ENCODE measurements around the gene UQCRH.

Gene UQCRH

DNA sequence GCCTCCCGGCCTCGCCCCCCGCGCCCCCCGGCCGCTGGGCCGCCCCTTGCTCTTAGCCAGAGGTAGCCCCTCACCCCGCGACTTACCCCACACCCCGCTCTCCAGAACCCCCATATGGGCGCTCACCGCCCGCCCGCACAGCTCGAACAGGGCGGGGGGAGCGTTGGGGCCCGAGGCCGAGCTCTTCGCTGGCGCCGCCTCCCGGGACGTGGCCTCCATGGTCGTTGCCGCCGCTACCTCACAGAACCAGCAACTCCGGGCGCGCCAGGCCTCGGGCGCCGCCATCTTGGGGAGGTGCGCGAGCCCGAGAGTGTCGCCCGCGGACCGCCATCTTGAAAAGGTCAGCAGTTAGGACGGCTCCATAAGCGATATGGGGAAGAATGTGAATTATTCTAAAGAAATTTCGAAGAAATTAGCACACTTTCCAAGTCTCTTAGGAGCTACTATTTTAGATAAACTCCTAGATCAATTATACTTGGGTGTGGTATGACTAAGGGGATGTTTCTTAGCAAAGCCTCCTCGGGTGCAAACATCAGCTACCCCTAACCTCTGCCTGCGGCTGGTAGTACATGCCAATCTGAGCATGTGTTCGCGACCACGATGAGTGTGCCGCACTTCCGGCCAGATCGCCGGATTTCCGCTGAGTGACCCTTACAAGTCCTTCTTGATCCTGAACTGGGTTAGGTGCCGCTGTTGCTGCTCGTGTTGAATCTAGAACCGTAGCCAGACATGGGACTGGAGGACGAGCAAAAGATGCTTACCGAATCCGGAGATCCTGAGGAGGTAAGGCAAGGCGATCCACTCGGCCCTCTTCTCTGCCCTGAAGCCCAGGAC, at the start of gene UQCRH, which contains the start of gene LRRC41:
TSS of gene UQCRH (plus strand) at position 661 of the 834 bp plus-strand sequence. CDS start at position 730, 69 bp downstream.
TSS of gene LRRC41 (minus strand) at position 579 of the 834 bp plus-strand sequence. CDS start at position 285, 294 bp downstream.
- peak; percentile 88 for DNase-seq

DNA sequence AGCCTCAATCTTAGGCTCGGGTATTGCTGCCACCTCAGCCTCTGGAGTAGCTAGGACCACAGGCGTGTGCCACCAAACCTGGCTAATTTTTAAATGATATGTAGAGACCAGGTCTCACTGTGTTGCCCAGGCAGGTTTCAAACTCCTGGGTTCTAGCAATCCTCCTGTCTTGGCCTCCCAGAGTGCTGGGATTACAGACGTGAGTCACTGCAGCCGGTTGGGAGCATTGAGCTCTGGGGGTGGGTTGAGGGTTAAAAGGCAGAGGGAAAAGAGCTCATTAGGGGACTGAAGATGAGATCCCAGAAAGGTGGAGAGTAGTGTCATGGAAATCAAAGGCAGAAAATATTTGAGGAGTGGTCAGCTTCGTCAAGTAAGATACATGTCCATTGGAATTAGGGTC, 48.8 kb upstream of the UQCRH start:
- no peak for DNase-seq

DNA sequence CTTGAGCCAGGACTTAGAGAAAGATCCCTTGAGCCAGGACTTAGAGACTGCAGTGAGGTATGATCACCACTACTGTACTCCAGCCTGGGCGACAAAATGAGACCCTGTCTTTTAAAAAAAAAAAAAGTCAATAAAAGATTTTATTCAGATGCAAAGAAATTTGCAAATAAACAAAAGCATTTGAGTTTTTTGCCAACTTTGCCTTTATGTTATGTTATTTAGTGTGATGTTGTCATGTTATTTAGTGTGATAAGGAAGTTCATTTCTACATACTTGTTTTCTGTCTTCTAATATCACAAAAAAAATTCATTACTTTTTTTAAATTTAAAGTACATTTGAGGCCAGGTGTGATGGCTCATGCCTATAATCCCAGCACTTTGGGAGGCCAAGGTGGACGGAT, 47.0 kb upstream of the UQCRH start:
- no peak for DNase-seq

DNA sequence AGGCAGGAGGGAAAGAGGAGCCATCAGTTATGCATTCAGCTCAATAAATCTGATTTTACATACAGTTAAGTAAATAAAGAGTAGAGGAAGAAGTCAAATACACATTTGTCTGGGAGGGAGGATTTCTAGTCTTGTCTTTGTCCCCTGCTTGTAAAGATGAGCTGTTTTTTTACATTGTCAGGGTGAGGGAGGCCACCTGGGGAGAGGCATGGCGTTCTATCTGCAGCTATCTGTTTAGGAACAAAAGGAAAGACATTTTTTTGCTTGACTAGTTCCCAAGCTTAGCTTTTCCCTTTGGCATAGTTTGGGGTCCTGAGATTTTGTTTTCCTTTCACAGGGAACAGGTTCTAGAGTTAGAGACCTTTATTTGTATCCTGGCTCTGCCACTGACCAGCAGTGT, 41.0 kb upstream of the UQCRH start:
- no peak for DNase-seq

DNA sequence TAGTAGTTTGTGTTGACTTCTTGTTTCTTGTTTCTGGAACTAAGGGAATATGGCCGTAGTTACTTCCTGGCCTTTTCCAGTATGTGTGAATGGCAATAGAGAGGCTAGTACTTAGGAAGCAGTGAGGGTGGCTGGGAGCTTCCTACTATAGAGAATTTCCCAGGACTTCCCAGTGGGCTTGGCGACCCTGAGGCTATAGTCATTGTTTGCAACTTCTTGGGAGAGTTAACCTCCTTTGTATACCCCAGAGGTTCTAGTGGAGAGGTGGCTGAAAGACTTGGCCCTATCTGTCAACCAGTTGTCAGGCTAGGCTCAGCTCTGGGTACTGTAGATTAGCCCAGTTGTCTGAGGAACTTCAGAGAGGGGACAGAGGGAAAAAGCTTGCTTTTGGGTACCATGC, 40.4 kb upstream of the UQCRH start:
- no peak for DNase-seq

DNA sequence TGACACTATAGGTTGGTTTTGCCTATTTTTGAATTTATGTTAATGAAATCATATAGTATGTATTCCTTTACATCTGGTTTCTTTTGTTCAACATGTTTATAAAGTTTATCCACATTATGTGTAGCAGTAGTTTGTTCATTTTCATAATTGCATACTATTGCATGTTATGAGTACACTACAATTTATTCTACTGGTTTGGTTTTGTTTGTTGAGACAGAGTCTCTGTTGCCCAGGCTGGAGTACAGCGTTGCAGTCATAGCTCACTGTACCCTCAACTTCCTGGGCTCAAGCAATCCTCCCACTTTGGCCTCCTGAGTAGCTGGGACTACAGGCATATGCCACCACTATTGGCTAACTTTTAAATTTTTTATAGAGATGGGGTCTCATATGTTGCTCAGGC, 34.9 kb upstream of the UQCRH start:
- DNase-seq = no peak

DNA sequence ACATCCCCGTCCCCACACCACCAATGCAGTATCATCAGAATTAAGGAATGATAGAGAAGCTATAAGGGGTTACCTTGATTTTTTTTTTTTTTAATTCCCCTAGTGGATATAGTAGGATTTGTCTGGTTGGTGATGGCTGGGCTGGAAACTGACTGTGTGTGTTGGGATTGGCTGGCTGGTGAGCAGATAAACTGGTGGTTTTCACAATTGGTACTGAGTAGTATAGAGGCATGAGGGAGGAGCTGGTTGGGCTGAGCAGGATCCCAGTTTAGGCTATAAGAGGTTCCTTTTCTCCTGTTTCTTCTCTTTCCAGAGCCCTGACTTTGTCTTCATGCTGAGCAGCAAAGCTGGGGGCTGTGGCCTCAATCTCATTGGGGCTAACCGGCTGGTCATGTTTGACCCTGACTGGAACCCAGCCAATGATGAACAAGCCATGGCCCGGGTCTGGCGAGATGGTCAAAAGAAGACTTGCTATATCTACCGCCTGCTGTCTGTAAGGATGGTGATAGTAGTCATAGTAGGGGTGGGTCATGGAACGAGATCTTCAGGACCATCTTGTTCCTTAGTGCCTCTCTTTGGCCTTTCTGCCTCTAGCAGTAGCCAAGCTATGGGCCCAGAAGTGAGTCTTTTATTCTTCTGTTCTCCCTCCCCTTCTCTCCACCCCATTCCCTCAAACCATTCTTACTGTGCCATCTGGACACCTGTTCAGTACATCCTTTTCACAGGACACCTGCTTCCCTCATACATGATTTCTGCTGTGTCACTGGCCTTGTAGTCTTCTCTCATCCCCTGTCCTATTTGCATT, 29.1 kb upstream of the UQCRH start:
- no peak for DNase-seq

DNA sequence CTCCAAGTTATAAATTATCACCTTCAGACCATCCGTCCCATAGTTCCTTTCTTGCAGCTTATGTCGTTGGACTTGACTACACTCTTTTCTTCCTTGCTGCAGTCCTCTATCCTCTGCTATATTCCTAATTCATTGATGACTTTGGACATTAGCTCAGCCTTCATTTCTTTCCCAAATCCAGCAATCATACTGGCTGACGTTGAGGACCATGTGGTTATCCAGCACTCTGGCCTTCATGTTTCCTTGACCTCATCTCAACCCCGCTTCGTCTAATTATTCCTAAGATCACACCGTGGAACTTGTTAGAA, 28.5 kb upstream of the UQCRH start:
- no peak for DNase-seq

DNA sequence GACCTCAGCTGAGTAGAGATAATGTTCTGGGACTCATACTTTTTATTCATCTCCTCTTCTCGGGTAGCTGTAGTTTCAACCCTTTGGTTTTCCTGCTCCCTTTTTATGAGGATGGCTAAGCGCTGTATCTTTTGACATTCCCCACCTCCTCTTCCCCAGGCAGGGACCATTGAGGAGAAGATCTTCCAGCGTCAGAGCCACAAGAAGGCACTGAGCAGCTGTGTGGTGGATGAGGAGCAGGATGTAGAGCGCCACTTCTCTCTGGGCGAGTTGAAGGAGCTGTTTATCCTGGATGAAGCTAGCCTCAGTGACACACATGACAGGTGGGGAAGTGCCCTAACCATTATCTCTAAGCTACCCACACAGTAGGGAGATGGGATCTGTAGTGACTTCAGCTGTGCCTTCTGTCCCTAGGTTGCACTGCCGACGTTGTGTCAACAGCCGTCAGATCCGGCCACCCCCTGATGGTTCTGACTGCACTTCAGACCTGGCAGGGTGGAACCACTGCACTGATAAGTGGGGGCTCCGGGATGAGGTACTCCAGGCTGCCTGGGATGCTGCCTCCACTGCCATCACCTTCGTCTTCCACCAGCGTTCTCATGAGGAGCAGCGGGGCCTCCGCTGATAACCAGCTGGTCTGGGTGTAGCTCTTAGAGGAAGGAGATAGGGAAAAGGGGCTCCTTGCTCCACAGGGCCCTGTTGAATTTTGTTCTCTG, 25.7 kb upstream of the UQCRH start:
- no peak for DNase-seq

DNA sequence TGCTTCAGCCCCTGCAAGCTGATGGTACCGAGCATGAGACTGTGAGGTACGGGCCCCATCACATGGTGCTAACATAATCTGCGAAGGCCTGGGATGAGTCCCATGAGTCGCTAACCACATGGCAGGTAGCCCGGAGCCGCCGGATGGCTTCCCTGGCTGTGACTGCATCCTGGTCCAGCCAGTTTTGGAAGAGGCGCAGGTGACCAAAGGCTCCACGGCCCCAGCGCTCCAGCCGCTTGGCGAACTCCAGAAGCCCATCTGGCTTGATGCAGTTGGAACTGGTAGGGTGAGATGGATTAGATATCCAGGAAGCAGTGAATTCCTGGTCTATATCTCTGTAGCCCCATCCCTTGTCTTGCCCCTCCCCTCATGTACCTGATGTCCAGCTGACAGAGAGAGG, 24.7 kb upstream of the UQCRH start:
- no peak for DNase-seq

DNA sequence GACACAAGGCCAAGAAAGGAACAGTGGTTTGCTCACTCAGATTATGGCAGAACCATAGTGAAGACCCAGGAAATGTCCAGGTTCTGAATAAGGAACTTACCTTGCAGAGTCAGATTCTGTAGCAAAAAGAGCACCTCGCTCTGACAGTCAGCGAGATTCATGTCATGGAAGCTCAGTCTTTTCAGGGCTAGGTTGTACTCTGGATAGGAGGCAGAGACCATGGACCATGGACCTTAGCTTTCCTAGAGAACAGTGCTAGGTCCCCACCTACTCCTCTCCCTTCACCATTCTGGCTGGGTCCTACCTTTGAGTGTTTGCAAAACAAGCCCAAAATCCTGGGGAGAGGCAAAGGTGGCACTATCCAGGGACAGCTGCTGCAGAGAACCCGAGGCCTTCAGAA, 23.4 kb upstream of the UQCRH start:
- DNase-seq = no peak

DNA sequence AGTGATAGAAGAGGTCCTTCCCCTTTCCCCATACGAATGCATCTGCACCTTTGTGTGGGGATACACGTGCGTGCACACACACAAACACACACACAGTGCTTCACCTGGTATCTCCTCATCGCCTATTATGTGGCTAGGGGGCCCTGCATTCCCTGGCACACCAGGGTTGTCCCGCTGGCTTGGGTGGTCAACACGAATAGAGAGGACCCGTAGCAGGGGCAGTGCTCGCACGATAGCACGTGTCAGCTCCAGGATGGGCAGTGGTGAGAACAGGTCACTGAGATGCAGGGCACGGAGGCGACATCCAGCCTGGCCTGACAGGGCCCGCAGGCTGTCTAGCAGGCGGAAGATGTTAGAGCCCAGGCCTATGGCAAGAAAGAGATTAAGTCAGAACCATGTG, 22.5 kb upstream of the UQCRH start:
- DNase-seq = no peak

DNA sequence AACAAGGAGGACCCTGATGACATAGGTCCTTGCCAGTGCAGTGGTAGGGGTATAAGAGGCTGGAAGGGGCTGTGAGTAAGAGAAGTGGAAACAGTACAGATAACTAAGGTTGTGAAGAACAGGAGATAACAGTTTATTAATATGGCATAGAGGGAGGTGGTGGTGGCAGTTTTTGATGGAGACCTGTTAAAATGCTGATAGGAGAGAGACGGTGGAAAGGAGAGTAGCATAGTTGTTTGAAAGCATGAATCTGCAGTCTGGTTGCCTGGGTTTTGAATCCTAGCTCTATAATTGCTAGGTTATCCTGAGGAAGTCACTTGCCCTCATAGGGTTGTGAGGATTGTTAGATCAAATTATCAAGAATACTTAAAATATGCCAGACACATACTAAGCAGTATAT, 19.4 kb upstream of the UQCRH start:
- DNase-seq = no peak

DNA sequence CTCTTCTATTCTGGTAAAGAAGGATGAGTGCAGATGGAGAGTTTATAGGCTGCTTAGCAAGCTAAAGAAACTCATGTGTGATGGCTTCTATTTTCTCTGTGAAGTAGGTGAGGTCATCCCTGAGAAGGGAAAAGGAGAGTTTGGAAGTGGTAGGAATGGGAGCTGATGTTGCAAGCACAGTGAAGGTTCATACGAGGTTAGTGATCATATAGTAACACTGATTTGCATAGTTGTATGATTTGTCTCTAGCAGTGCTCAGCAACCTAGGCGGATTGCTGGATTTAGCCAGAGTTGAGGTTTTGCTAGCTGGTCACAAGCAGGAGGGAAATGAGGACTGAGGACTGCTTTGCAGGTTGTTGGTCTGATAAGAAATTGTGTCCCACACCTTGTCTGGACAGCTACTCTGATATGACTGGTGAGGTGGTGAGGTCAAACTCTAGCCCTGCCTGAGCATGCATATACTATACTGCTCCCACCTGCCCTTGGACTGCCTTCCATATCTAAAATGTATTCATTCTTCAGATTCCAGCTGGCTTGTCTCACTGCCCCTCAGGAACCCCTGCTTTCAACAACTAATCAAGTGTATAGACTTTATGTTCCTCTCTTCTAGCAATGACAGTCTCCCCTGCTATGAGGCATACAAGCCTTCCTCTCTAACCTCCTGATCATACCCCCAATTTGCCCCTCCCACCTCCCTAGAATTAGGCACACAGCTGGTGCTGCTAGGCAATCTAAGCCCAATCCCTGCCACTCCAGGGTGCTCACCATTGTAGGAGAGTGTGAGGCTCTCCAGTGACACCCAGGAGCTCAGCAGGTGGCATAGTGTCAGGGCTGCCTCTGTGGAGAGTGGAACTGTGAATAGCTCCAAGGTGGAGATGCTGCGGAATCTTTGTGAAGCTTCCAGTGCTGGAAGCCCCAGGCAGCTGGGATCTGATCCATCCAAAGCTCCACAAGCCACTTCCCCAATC, 18.6 kb upstream of the UQCRH start:
- DNase-seq = no peak

DNA sequence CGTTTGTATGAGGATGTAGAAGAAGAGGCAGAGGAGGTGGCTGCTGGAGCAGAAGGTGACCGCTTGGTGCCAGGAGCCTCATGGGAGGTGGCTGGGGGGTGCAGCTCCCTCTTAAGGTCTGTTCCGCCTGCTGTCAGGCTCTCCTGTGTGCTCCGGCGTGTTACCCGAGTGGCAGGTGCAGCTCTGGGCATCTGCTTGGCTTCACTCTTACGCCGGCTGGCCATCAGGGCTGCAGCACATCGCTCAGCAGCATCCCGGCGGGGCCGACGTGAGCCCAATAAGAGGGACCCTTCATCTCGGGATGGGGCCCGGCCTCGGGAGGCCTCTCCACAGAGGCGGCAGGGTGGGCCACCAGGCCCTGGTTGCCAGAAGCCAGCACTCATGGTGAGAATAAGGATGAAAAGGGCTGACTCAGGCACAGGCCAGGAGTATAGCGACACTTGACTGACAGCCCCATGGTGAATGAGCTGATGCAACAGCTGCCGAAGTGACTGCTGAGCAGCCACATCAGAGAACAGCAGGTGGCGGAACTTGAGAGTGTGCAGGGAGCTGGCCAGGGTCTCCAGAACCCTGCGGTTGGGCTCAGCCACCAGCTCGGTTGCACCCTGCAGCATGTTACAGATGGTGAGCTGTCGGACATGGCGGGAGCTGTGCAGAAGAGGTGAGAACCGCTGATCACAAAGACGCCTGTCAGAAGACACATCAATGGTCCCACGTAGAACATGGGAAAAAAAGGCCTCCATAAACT, 17.6 kb upstream of the UQCRH start:
- DNase-seq = no peak

DNA sequence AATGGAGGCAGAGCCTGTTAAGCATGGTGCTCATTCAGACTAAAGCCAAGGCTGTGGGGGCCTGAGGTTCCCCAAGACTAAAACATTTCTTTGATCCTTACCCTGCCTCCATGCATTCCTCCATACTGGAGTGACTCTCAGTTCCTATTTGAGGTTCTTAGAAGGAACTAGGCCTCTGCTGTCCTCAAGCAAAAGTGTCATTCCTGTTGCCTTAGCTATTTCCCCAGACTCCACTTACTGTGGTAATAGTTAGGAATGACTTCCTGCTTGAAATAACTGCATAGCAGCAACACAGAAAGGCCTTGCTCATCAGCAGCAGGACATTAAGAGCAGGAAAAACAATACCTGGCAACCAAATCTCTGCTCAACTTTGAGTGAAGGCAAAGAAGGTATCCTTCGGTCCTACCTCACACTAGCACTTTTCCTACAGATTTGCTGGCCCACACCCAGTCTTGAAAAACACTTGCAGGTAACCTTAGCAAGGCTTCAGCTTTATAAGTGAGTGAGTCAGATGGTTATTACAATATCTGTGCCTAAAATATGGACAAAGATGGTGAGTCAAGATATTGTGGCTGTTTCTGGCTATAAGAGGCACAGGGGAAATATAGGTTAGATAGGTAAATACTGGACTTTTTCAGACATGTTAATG, 14.9 kb upstream of the UQCRH start:
- no peak for DNase-seq

DNA sequence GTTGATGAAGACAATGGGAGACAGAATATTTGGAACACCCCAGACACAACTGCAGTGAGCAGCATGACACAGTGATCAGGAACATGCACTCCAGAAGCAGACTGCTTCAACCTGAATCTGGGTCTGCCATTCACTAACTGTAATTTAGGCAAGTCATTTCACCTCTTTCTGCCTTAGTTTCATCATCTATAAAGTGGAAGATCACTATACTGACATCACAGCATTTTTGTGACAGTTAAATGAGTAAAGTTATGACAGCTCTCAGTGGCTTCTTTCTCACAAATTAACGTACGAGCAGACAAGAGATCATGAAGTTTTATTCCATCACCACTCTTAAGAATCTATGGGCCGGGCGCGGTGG, 14.4 kb upstream of the UQCRH start:
- no peak for DNase-seq

DNA sequence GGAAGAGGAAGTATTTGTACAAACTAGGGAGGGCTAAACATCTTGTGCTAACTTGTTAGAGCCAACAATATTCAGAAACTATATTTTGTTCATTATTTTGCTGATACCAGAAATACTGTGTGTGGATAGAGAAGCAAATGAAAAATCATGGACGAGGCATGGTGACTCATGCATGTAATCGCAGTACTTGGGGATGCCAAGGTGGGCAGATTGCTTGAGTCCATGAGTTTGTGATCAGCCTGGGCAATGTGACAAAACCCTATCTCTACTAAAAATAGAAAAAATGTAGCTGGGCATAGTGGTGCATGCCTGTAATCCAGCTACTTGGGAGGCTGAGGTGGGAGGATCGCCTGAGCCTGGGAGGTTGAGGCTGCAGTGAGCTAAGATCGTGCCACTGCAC, 13.5 kb upstream of the UQCRH start:
- no peak for DNase-seq

DNA sequence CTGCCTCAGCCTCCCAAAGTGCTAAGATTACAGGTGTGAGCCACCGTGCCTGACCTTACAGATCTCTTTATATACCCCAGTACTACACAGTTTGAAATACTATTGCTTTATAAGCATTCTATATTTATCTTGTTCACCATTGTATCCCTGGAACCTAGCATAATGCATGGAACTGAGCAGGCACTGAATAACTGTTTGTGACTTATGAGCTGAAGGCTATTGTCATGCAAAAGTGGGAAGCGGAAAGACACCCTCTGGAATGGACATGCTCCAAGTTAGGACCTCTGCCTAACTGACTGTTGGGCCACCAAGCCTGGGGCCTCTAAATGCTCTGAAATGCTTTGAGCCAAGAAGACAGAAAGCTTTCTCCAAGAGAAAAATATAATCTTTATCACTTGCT, 8.2 kb upstream of the UQCRH start:
- DNase-seq = no peak

DNA sequence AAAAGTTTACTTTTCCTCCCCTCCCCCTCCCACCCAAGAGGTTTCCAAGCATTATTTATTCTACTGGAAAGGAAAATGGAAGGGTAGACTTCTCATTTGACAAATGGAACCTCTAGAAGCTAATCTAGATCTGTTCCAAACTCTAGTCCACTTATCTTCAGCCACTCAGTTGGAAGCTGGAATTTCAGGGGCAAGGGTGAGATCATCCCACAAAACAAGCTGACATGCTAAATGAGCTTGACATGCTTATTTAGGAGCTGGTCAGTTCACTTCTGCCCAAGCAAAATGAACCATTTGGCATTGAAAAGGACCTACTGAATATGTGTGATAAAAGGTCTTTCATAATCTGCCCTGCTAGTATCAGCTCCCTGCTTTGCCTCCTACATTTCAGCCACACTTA, 5.1 kb upstream of the UQCRH start:
- DNase-seq = no peak

DNA sequence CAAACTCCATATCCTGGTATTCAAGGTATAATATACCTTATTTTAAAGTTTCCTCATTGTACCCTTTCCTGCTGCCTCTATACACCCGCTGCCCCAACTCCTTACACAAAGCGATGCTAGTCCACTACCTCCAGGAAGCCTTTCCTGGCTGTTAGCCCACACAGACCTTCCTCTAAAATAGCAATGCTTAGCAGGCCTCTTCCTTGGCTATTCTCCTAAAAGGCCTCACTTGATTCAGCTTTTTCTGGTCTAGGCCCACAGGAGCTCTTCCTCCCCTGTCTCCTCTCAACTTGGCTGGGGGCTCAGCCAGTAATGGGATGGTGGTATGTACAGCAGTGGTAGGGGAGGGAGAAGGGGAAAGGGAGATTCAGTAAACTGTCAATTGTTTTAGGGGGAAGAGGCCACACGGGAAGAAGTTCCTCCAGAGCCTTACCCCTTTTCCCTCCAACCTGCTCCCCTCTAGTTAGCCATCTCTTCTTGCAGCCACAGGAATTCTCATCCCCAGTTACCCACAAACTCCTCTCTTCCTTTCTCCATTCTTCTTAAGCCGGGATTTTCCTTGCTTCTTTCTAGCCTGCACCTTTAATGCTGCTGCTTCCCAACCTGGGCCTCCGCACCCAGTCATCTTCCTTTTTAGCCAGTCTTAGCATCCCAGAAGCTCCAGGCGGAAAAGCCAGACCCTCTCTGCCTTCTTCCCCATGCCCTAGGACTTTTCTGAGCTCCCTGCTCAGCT, 2.7 kb upstream of the UQCRH start:
- DNase-seq = no peak

Data from KG1 (cell line).